HepG2 (cell line): ENCODE data around the gene SLC25A15. TPM values are rescaled to one million over a fixed set of nuclear protein-coding genes. Genes with fewer than 3 reads are reported as not detected.

Experiments used
- ATAC-seq: fragments of 200-7000 bp; cut with Tn5 transposase; 3 replicates; pipeline ENCODE4 v1.9.1; 2020; ENCODE audit warnings: mild to moderate bottlenecking, moderate library complexity
- BruUV-seq: library from RNA; stranded (reverse); fragments of 400-500 nt; replicated peaks from 2 replicates; lab custom pipeline; 2021; lab: Mats Ljungman, UMichigan
- CTCF ChIA-PET: fragments of 300-600 bp; formaldehyde crosslinking; extraction: SDS; loops from one replicate; lab custom pipeline; 2021; ENCODE audit warnings: low total read pairs, inconsistent platforms, low intra/inter-chr PET ratio; lab: Yijun Ruan, JAX
- POLR2A ChIA-PET: fragments of 350-600 bp; sonication (Branson Sonifier 250); formaldehyde crosslinking; loops from one replicate; lab custom pipeline; 2020; ENCODE audit warnings: antibody characterized with exemption, inconsistent platforms; lab: Yijun Ruan, JAX
- DNase-seq: peaks from one replicate; pipeline ENCODE4 v3.0.0-alpha.2; 2015; ENCODE audit warnings: low spot score
- FAIRE-seq: peaks from 3 replicates; lab custom pipeline; 2011; peaks lifted over from hg19 to GRCh38; lab: Jason Lieb, UNC
- H2AFZ ChIP-seq: one replicate; pipeline ENCODE4 v1.6.1; 2011; ENCODE audit warnings: low read length, inconsistent platforms
- H3K27ac ChIP-seq: fragments of 300-600 bp; 3 replicates; pipeline ENCODE4 v1.8.0; 2011; ENCODE audit warnings: mixed run types, mild to moderate bottlenecking, mixed read lengths, low read length, inconsistent platforms; ENCODE audit not compliant: insufficient read depth; ENCODE audit errors: extremely low read length
- H3K27me3 ChIP-seq, 2 experiments: fragments of 200-600 bp in 1 of 2; 2 replicates in 1 of 2; 3 replicates in 1 of 2; pipeline versions ENCODE4 v1.6.0 to v1.8.0; 2011; ENCODE audit warnings: low read length in 2 of 2, mild to moderate bottlenecking in 2 of 2, moderate library complexity in 2 of 2, inconsistent platforms in 1 of 2; ENCODE audit not compliant: insufficient read depth in 2 of 2, control insufficient read depth in 1 of 2
- H3K36me3 ChIP-seq, 2 experiments: fragments of 200-600 bp in 1 of 2; replicated peaks in 1 of 2; 2 replicates in 1 of 2; 3 replicates in 1 of 2; pipeline versions ENCODE4 v1.5.1 to v1.8.0; 2011; ENCODE audit warnings: low read length in 2 of 2, inconsistent platforms in 1 of 2; ENCODE audit not compliant: insufficient read depth in 2 of 2, control insufficient read depth in 1 of 2
- H3K4me1 ChIP-seq: 2 replicates; pipeline ENCODE4 v1.5.1; 2012; ENCODE audit warnings: low read length, inconsistent platforms; ENCODE audit not compliant: insufficient read depth
- H3K4me2 ChIP-seq: 2 replicates; pipeline ENCODE4 v1.6.0; 2011; ENCODE audit warnings: low read depth, low read length, inconsistent platforms
- H3K4me3 ChIP-seq, 3 experiments: fragments of 200-600 bp in 1 of 3; sonication (generic), shearing (Covaris generic) in 1 of 3; replicated peaks in 1 of 3; 2 replicates each; pipeline ENCODE4 v1.5.1; 2011 to 2016; ENCODE audit warnings: low read length in 3 of 3, inconsistent platforms in 2 of 3, low read depth in 2 of 3, mild to moderate bottlenecking in 2 of 3, control low read depth in 1 of 3, mixed read lengths in 1 of 3; ENCODE audit not compliant: insufficient read depth in 1 of 3
- H3K79me2 ChIP-seq: one replicate; pipeline ENCODE4 v1.6.1; 2011; ENCODE audit warnings: low read length, inconsistent platforms; ENCODE audit not compliant: insufficient read depth
- H3K9ac ChIP-seq: 2 replicates; pipeline ENCODE4 v1.6.0; 2011; ENCODE audit warnings: mild to moderate bottlenecking, low read depth, low read length, inconsistent platforms; ENCODE audit not compliant: insufficient read depth
- H3K9me3 ChIP-seq: 2 replicates; pipeline ENCODE4 v1.5.1; 2012; ENCODE audit warnings: mild to moderate bottlenecking, low read length
- H4K20me1 ChIP-seq: 2 replicates; pipeline ENCODE4 v1.6.0; 2011; ENCODE audit warnings: inconsistent platforms, mild to moderate bottlenecking, low read length, moderate library complexity; ENCODE audit not compliant: insufficient read depth
- ATF7 ChIP-seq, 2 experiments: fragments of 450-650 bp in 1 of 2; sonication (generic) in 1 of 2; formaldehyde crosslinking in 1 of 2; IDR thresholded peaks; 2 replicates each; pipeline versions ENCODE4 v1.4.0 to v1.6.1; 2016 to 2020; ENCODE audit warnings: antibody characterized with exemption in 1 of 2, mild to moderate bottlenecking in 1 of 2, missing genetic modification reagents in 1 of 2
- CBX1 ChIP-seq: IDR thresholded peaks from one replicate; pipeline ENCODE4 v1.6.1; 2016; ENCODE audit warnings: antibody characterized with exemption, low read depth
- DMAP1 ChIP-seq: IDR thresholded peaks from 2 replicates; pipeline ENCODE4 v1.6.1; 2016
- GPBP1L1 ChIP-seq: sonication (generic); formaldehyde crosslinking; IDR thresholded peaks from 2 replicates; pipeline ENCODE4 v1.5.0; 2020; ENCODE audit warnings: mild to moderate bottlenecking, missing genetic modification reagents
- KDM4B ChIP-seq: sonication (generic); formaldehyde crosslinking; IDR thresholded peaks from 2 replicates; pipeline ENCODE4 v1.4.0; 2020; ENCODE audit warnings: missing genetic modification reagents
- MED1 ChIP-seq: sonication (generic); formaldehyde crosslinking; IDR thresholded peaks from 2 replicates; pipeline ENCODE4 v1.4.0; 2020; ENCODE audit warnings: missing genetic modification reagents
- SNAPC5 ChIP-seq: sonication (generic); formaldehyde crosslinking; IDR thresholded peaks from 2 replicates; pipeline ENCODE4 v1.8.1; 2023; ENCODE audit warnings: mild to moderate bottlenecking, missing genetic modification reagents, borderline replicate concordance
- ZNF230 ChIP-seq: sonication (generic); formaldehyde crosslinking; IDR thresholded peaks from 2 replicates; pipeline ENCODE4 v1.4.0; 2020; ENCODE audit warnings: mild to moderate bottlenecking, missing genetic modification reagents
- ZNF670 ChIP-seq: sonication (generic); formaldehyde crosslinking; IDR thresholded peaks from 2 replicates; pipeline ENCODE4 v1.8.0; 2022; ENCODE audit warnings: mild to moderate bottlenecking, missing genetic modification reagents, borderline replicate concordance
- ZNF740 ChIP-seq: sonication (generic); formaldehyde crosslinking; IDR thresholded peaks from 2 replicates; pipeline ENCODE4 v1.4.0; 2020; ENCODE audit warnings: missing genetic modification reagents
- ZNF747 ChIP-seq: sonication (generic); formaldehyde crosslinking; IDR thresholded peaks from 2 replicates; pipeline ENCODE4 v1.8.1; 2023; ENCODE audit warnings: missing genetic modification reagents, mild to moderate bottlenecking, borderline replicate concordance
- ZNF816 ChIP-seq: sonication (generic); formaldehyde crosslinking; IDR thresholded peaks from 2 replicates; pipeline ENCODE4 v1.8.0; 2022; ENCODE audit warnings: missing genetic modification reagents, mild to moderate bottlenecking, borderline replicate concordance
- WGBS: methylation state at CpG from one replicate; pipeline ENCODE4 v1.1.6; 2017; ENCODE audit warnings: low lambda C conversion rate; 5-methylcytosine and 5-hydroxymethylcytosine counted together
- in situ Hi-C: cut with HindIII; loops from 2 replicates; pipeline ENCODE4 v1.10.0; 2017; ENCODE audit warnings: low pct_unique_long_range_greater_than_20kb; ENCODE audit not compliant: extremely low pct_ligation_motif_present
- intact Hi-C: fragments of 100-400 bp; cut with micrococcal nuclease; formaldehyde crosslinking; loops from one replicate; pipeline ENCODE4 v1.10.0; 2022; ENCODE audit not compliant: unreplicated experiment
- polyA plus RNA-seq, 8 experiments: library from polyadenylated mRNA; depleted of rRNA in 3 of 8; stranded (reverse) in 7 of 8; unstranded in 1 of 8; fragments of >200 nt; fragmentation: Illumina TruSeq in 4 of 8; extraction: Trizol in 4 of 8; gene quantifications; 2 replicates each; pipeline versions ENCODE4 v1.2.1 to v1.2.3, GENCODE V29; 2011 to 2016; ENCODE audit warnings: low read depth in 4 of 8, missing spikeins in 1 of 8, mixed read lengths in 1 of 8; ENCODE audit not compliant: insufficient read depth in 1 of 8
- total RNA-seq, 5 experiments: library from RNA; depleted of rRNA; stranded (reverse); fragments of >200 nt; fragmentation: Illumina TruSeq; extraction: Trizol; gene quantifications; 2 replicates each; pipeline ENCODE4 v1.2.3, GENCODE V29; 2016; ENCODE audit warnings: low read depth in 1 of 5
- TF ChIP-seq, protein P1 (sequence below): sonication (generic); formaldehyde crosslinking; IDR thresholded peaks from 2 replicates; pipeline ENCODE4 v1.5.0; 2020; ENCODE audit warnings: mild to moderate bottlenecking, missing genetic modification reagents
- TF ChIP-seq, protein P2 (sequence below): sonication (generic); formaldehyde crosslinking; IDR thresholded peaks from 2 replicates; pipeline ENCODE4 v1.8.0; 2022; ENCODE audit warnings: missing genetic modification reagents, mild to moderate bottlenecking, borderline replicate concordance

Gene SLC25A15
- total and polyA plus RNA-seq, 2 of the 13 experiments (the other 11 are each of a cell fraction or from before 2014, with no cell fraction given) = 17.3 to 39.1 TPM

GRCh38 chr13:40800559-40800958 is 11.1 kb downstream of the SLC25A15 start:
- H2AFZ ChIP-seq = no peak overlapping the region
- no peak overlapping the region for H3K4me2 ChIP-seq
- H3K79me2 ChIP-seq = peaks cover 15% of the 10 kb centered on the region
- DNase-seq = no peak
- ChIA-PET CTCF (no interaction called here), POLR2A (interaction anchor here (0.9 to 6.4 kb wide), 2 partner anchors 13 to 121 kb away, joined by 3 to 65 read pairs; partner anchors contain the start of gene SLC25A15)
- ATAC-seq = no peak
- BruUV-seq = no TSS peak
- H3K36me3 ChIP-seq = peaks cover 28 to 64% of the 10 kb centered on the region in 2 experiments
- intact Hi-C loops = no loop called here
- no peak overlapping the region for H3K9ac ChIP-seq
- no peaks in the 10 kb centered on the region for H4K20me1 ChIP-seq
- H3K4me3 ChIP-seq = no peak overlapping the region
- in situ Hi-C loops = no loop called here
- TF ChIP-seq ZNF230 (no peak), ZNF740 (CRISPR knock-in tag) (no peak), ZNF747 (CRISPR knock-in tag) (no peak), GPBP1L1 (no peak), DMAP1 (CRISPR knock-in tag) (no peak), ZNF670 (CRISPR knock-in tag) (no peak), KDM4B (no peak), MED1 (no peak), CBX1 (no peak), SNAPC5 (CRISPR knock-in tag) (no peak), ZNF816 (CRISPR knock-in tag) (no peak), ATF7 (IDR thresholded peaks at IDR 0.05) (no peak), ATF7 (CRISPR knock-in tag; IDR thresholded peaks at IDR 0.05) (no peak)
- TF ChIP-seq, protein P1, sequence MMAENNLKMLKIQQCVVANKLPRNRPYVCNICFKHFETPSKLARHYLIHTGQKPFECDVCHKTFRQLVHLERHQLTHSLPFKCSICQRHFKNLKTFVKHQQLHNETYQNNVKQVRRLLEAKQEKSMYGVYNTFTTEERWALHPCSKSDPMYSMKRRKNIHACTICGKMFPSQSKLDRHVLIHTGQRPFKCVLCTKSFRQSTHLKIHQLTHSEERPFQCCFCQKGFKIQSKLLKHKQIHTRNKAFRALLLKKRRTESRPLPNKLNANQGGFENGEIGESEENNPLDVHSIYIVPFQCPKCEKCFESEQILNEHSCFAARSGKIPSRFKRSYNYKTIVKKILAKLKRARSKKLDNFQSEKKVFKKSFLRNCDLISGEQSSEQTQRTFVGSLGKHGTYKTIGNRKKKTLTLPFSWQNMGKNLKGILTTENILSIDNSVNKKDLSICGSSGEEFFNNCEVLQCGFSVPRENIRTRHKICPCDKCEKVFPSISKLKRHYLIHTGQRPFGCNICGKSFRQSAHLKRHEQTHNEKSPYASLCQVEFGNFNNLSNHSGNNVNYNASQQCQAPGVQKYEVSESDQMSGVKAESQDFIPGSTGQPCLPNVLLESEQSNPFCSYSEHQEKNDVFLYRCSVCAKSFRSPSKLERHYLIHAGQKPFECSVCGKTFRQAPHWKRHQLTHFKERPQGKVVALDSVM (CRISPR knock-in tag) = no peak
- TF ChIP-seq, protein P2, sequence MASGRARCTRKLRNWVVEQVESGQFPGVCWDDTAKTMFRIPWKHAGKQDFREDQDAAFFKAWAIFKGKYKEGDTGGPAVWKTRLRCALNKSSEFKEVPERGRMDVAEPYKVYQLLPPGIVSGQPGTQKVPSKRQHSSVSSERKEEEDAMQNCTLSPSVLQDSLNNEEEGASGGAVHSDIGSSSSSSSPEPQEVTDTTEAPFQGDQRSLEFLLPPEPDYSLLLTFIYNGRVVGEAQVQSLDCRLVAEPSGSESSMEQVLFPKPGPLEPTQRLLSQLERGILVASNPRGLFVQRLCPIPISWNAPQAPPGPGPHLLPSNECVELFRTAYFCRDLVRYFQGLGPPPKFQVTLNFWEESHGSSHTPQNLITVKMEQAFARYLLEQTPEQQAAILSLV (CRISPR knock-in tag) = no peak
- no peak for FAIRE-seq
- WGBS = 86% methylated on average over 5 of the region's 5 CpGs
- no peaks in the 10 kb centered on the region for H3K27me3 ChIP-seq
- H3K9me3 ChIP-seq = no peaks in the 10 kb centered on the region
- peak overlapping the region; percentile 74 for H3K27ac ChIP-seq
- H3K4me1 ChIP-seq = peaks cover 40% of the 10 kb centered on the region
